Transverse colon (tissue), 4 donors: ENCODE data around the gene DDX19B.

Experiments used
- CTCF ChIP-seq, 5 experiments: fragments of 200-600 bp in 3 of 5; fragments of 450-650 bp in 2 of 5; sonication (generic) in 3 of 5; IDR thresholded peaks; 1 replicate in 2 of 5; 2 replicates in 3 of 5; pipeline ENCODE4 v1.5.1; 2016 to 2017; ENCODE audit warnings: antibody characterized with exemption in 5 of 5, inconsistent platforms in 3 of 5, mild to moderate bottlenecking in 2 of 5, moderate library complexity in 1 of 5
- EP300 ChIP-seq: sonication (generic); formaldehyde crosslinking; IDR thresholded peaks from one replicate; pipeline ENCODE4 v1.6.1; 2017; ENCODE audit warnings: antibody characterized with exemption, low read depth
- POLR2A ChIP-seq: fragments of 450-650 bp; IDR thresholded peaks from one replicate; pipeline ENCODE4 v1.6.1; 2016; ENCODE audit warnings: antibody characterized with exemption, mild to moderate bottlenecking, moderate library complexity
- POLR2AphosphoS5 ChIP-seq, 3 donors: sonication (generic); formaldehyde crosslinking; IDR thresholded peaks; one replicate each; pipeline ENCODE4 v1.6.1; 2016; ENCODE audit warnings: antibody characterized with exemption in 3 of 3

- peak in 3 of 5 experiments; percentile 6 to 25 (median 23) for TF ChIP-seq CTCF (IDR thresholded peaks at IDR 0.05)
- no peak for TF ChIP-seq EP300
- peak; percentile 42 to 88 (median 84) for TF ChIP-seq POLR2AphosphoS5 (IDR thresholded peaks at IDR 0.05)
- peak; percentile 77 for TF ChIP-seq POLR2A
Observed at GRCh38 chr16:70298988-70299938, at the start of gene DDX19B.
